Measurements from ENCODE around the gene PKD1L1.

Gene PKD1L1

GRCh38 chr7:47786557-47787248 lies 161.6 kb downstream of the PKD1L1 start:
- DNase-seq = no peak

- no peak for DNase-seq
These were observed 162.2 kb downstream of the PKD1L1 start for GRCh38 chr7:47785923-47786556.

- DNase-seq = no peak
These were observed 164.6 kb downstream of the PKD1L1 start for GRCh38 chr7:47783456-47784223.

- no peak for DNase-seq
These were observed 165.5 kb downstream of the PKD1L1 start for GRCh38 chr7:47782792-47783191.

- DNase-seq = no peak
These were observed 166.2 kb downstream of the PKD1L1 start for GRCh38 chr7:47782022-47782421.

GRCh38 chr7:47780555-47780954 lies 167.7 kb downstream of the PKD1L1 start:
- no peak for DNase-seq

GRCh38 chr7:47779341-47779771 lies 168.9 kb downstream of the PKD1L1 start:
- no peak for DNase-seq

GRCh38 chr7:47778153-47778661 lies 170.1 kb downstream of the PKD1L1 start:
- DNase-seq = no peak

- DNase-seq = no peak
These were observed 170.6 kb downstream of the PKD1L1 start for GRCh38 chr7:47777531-47778152.

GRCh38 chr7:47776335-47776734 lies 171.9 kb downstream of the PKD1L1 start:
- DNase-seq = no peak

- DNase-seq = no peak
These were observed 173.0 kb downstream of the PKD1L1 start for GRCh38 chr7:47775238-47775637.

- DNase-seq = no peak
These were observed 175.8 kb downstream of the PKD1L1 start for GRCh38 chr7:47772492-47772891.

GRCh38 chr7:47771990-47772360 lies 176.3 kb downstream of the PKD1L1 start:
- DNase-seq = no peak

GRCh38 chr7:47771336-47771989 lies 176.8 kb downstream of the PKD1L1 start:
- DNase-seq = no peak

GRCh38 chr7:47766126-47766525 lies 182.1 kb downstream of the PKD1L1 start:
- no peak for DNase-seq

GRCh38 chr7:47765373-47765979 lies 182.8 kb downstream of the PKD1L1 start:
- no peak for DNase-seq

GRCh38 chr7:47764746-47765145 lies 183.5 kb downstream of the PKD1L1 start:
- no peak for DNase-seq

GRCh38 chr7:47763063-47763974 lies 184.9 kb downstream of the PKD1L1 start:
- DNase-seq = peak in 2 of 3 experiments; percentile 55 to 92

GRCh38 chr7:47762746-47763062 lies 185.6 kb downstream of the PKD1L1 start:
- no peak for DNase-seq

GRCh38 chr7:47762207-47762606 lies 186.1 kb downstream of the PKD1L1 start:
- DNase-seq = no peak

- DNase-seq = no peak
These were observed 189.1 kb downstream of the PKD1L1 start for GRCh38 chr7:47759056-47759706.
